Adrenal gland (tissue), 12 donors: ENCODE measurements around the gene FGF23. TPM values are rescaled to one million over a fixed set of nuclear protein-coding genes. Genes with fewer than 3 reads are reported as not detected.
"Not testable (repeated sequence)": the region's sequence is repeated elsewhere in the genome, so short reads cannot be mapped to it uniquely, and the experiment has no call there.

Experiments
- DNase-seq, 7 donors: peaks; one replicate each; pipeline ENCODE4 v3.0.0-alpha.2; 2019 to 2020
- H3K27ac ChIP-seq, 5 donors: fragments of 200-600 bp; sonication (generic) in 4 of 5; 1 replicate in 3 of 5; 2 replicates in 2 of 5; pipeline versions ENCODE4 v1.5.1 to v1.8.0; 2016 to 2020; ENCODE audit warnings: mild to moderate bottlenecking in 1 of 5
- H3K27me3 ChIP-seq: fragments of 200-600 bp; 2 replicates; pipeline ENCODE4 v1.8.0; 2021
- H3K36me3 ChIP-seq, 2 donors: fragments of 200-600 bp; replicated peaks in 1 of 2; 1 replicate in 1 of 2; 2 replicates in 1 of 2; pipeline versions ENCODE4 v1.5.1 to v1.8.0; 2018 to 2022
- H3K4me1 ChIP-seq, 2 donors: fragments of 200-600 bp; replicated peaks in 1 of 2; 1 replicate in 1 of 2; 2 replicates in 1 of 2; pipeline versions ENCODE4 v1.5.1 to v1.8.0; 2018 to 2021
- H3K4me3 ChIP-seq, 4 donors: fragments of 200-600 bp; sonication (generic) in 3 of 4; one replicate each; pipeline ENCODE4 v1.5.1; 2016 to 2018
- H3K9me3 ChIP-seq, 3 donors: fragments of 200-600 bp; sonication (generic) in 1 of 3; replicated peaks in 1 of 3; 1 replicate in 2 of 3; 2 replicates in 1 of 3; pipeline versions ENCODE4 v1.5.1 to v1.8.0; 2016 to 2021
- CTCF ChIP-seq, 6 experiments: fragments of 450-650 bp in 4 of 6; fragments of 200-600 bp in 2 of 6; sonication (generic) in 1 of 6; IDR thresholded peaks; 1 replicate in 5 of 6; 2 replicates in 1 of 6; pipeline versions ENCODE4 v1.5.1 to v1.8.0; 2016 to 2021; ENCODE audit warnings: antibody characterized with exemption in 6 of 6, mild to moderate bottlenecking in 2 of 6, moderate library complexity in 1 of 6
- POLR2A ChIP-seq, 2 donors: fragments of 450-650 bp; IDR thresholded peaks; one replicate each; pipeline ENCODE4 v1.6.1; 2017; ENCODE audit warnings: antibody characterized with exemption in 2 of 2, mild to moderate bottlenecking in 2 of 2, moderate library complexity in 1 of 2
- WGBS, 4 donors: extraction: QIAGEN DNeasy Blood & Tissue Kit in 2 of 4; methylation state at CpG; one replicate each; pipeline versions ENCODE4 v1.1.5 to v1.1.7; 2013 to 2017; 5-methylcytosine and 5-hydroxymethylcytosine counted together
- intact Hi-C, 2 donors: fragments of 100-400 bp; cut with DNase I; formaldehyde crosslinking; loops; one replicate each; pipeline versions ENCODE4 v1.14.1 to v1.15.0; 2022 to 2023
- polyA plus RNA-seq, 3 donors: library from polyadenylated mRNA; stranded (reverse); fragments of 200-250 nt in 2 of 3; fragments of 350-450 nt in 1 of 3; fragmentation: Illumina TruSeq in 1 of 3; extraction: RNeasy Lipid Tissue Mini Kit (QIAGEN cat#74804) in 1 of 3; gene quantifications; one replicate each; pipeline ENCODE4 v1.2.3, GENCODE V29; 2013 to 2014
- total RNA-seq, 9 donors: library from RNA; depleted of rRNA in 4 of 9; stranded (reverse); fragments of >200 nt in 4 of 9; fragments of 120-200 nt in 1 of 9; fragmentation: NEBNext Ultra II Directional in 1 of 9; extraction: Animal tissue kit (Norgen Biotek cat#: 25700) in 1 of 9; gene quantifications; one replicate each; pipeline versions ENCODE4 v1.1.0 to v1.2.4, GENCODE V29; 2013 to 2023
- donor health status: healthy with polysubstance abuse.
- donor health status: Bipolar disorder and iron deficiency.
- donor health status: DM: yes; HTN: yes; CAD: no.
- donor health status: DM: no; HTN: no; CAD: no.
- donor health status: DM: no; HTN: no; CAD: no.
- donor health status: DM: yes; HTN: yes; CAD: no.

The FGF23 gene
- total and polyA plus RNA-seq, 12 donors: 0.13 to 0.58 TPM; not detected in 10

- H3K9me3 ChIP-seq: no peaks in the 10 kb centered on the region
- no peaks in the 10 kb centered on the region for H3K4me1 ChIP-seq
- TF ChIP-seq POLR2A (IDR thresholded peaks at IDR 0.05) (no peak), CTCF (IDR thresholded peaks at IDR 0.05) (no peak)
- WGBS, 4 donors: 72 to 92% (median 83%) methylated on average over 2 to 3 of the region's 3 CpGs
- DNase-seq: no peak
- no peaks in the 10 kb centered on the region for H3K27me3 ChIP-seq
- no peak overlapping the region for H3K27ac ChIP-seq
- H3K36me3 ChIP-seq: no peaks in the 10 kb centered on the region
- intact Hi-C loops: no loop called here
- H3K4me3 ChIP-seq: no peak overlapping the region
Observed at GRCh38 chr12:4407136-4407535, 27.6 kb upstream of the FGF23 start.

- H3K36me3 ChIP-seq, H3K27me3 ChIP-seq, H3K27ac ChIP-seq, H3K9me3 ChIP-seq, H3K4me3 ChIP-seq, intact Hi-C loops, H3K4me1 ChIP-seq, DNase-seq: not testable (repeated sequence)
- WGBS, 4 donors: 84 to 89% (median 88%) methylated on average over 8 of the region's 8 CpGs
Observed at GRCh38 chr12:4404877-4405637, 25.5 kb upstream of the FGF23 start.

GRCh38 chr12:4402996-4403395, 23.5 kb upstream of the FGF23 start:
- no peaks in the 10 kb centered on the region for H3K9me3 ChIP-seq
- intact Hi-C loops: no loop called here
- H3K36me3 ChIP-seq: no peaks in the 10 kb centered on the region
- DNase-seq: no peak
- no peaks in the 10 kb centered on the region for H3K27me3 ChIP-seq
- WGBS, 4 donors: 65 to 84% (median 72%) methylated on average over 3 to 4 of the region's 4 CpGs
- H3K4me3 ChIP-seq: no peak overlapping the region
- H3K27ac ChIP-seq: no peak overlapping the region
- H3K4me1 ChIP-seq: no peaks in the 10 kb centered on the region
- TF ChIP-seq POLR2A (IDR thresholded peaks at IDR 0.05): no peak
- no peak for TF ChIP-seq CTCF (IDR thresholded peaks at IDR 0.05)

GRCh38 chr12:4401117-4401516, 21.6 kb upstream of the FGF23 start:
- TF ChIP-seq POLR2A (IDR thresholded peaks at IDR 0.05) (no peak), CTCF (IDR thresholded peaks at IDR 0.05) (no peak)
- no peaks in the 10 kb centered on the region for H3K4me1 ChIP-seq
- WGBS, 4 donors: 67 to 77% (median 73%) methylated on average over 3 of the region's 3 CpGs
- H3K27ac ChIP-seq: no peak overlapping the region
- no peaks in the 10 kb centered on the region for H3K36me3 ChIP-seq
- no peak for DNase-seq
- no peaks in the 10 kb centered on the region for H3K27me3 ChIP-seq
- H3K9me3 ChIP-seq: no peaks in the 10 kb centered on the region
- H3K4me3 ChIP-seq: no peak overlapping the region
- intact Hi-C loops: no loop called here

GRCh38 chr12:4395818-4396217, 16.3 kb upstream of the FGF23 start:
- Histone ChIP-seq H3K9me3 (no peaks in the 10 kb centered on the region), H3K4me1 (no peaks in the 10 kb centered on the region), H3K27me3 (no peaks in the 10 kb centered on the region), H3K27ac (no peak overlapping the region), H3K4me3 (no peak overlapping the region), H3K36me3 (no peaks in the 10 kb centered on the region)
- intact Hi-C loops: no loop called here
- no peak for DNase-seq
- 62 to 75% (median 68%) methylated on average over 2 of the region's 2 CpGs for WGBS, 4 donors
- TF ChIP-seq POLR2A (IDR thresholded peaks at IDR 0.05): no peak
- no peak for TF ChIP-seq CTCF (IDR thresholded peaks at IDR 0.05)
